B cell (primary cell): ENCODE data around the gene MALSU1.

Experiments used
- EZH2 ChIP-seq: IDR thresholded peaks from 2 replicates; pipeline ENCODE4 v1.6.1; 2012; ENCODE audit warnings: borderline replicate concordance, low read depth, mild to moderate bottlenecking, moderate library complexity, low read length; ENCODE audit not compliant: insufficient read depth, poor library complexity, severe bottlenecking
- TF ChIP-seq, protein P1 (sequence below): fragments of 200-600 bp; IDR thresholded peaks from one replicate; pipeline ENCODE4 v1.8.0; 2022; ENCODE audit warnings: antibody characterized with exemption, mild to moderate bottlenecking

DNA sequence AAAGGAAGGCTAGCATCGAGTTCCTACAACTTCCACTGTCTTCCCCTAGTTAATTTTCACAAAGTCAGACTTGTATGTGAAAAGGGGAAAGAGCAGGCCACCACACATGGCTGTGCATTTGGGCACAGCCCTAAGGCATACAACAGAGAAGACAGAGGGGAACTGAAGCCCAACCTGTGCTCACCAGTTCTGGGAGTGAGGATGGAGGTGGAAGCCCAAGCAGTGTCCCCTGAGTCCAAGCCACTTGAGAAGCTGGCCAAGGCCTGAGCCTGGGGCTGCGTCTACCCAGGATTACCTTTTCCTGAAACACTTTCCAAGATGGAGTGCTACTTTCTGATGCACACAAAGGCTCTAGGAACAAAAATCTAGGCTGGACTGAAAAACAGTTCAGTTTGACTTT is 32.2 kb upstream of the MALSU1 start:
- TF ChIP-seq, protein P1, sequence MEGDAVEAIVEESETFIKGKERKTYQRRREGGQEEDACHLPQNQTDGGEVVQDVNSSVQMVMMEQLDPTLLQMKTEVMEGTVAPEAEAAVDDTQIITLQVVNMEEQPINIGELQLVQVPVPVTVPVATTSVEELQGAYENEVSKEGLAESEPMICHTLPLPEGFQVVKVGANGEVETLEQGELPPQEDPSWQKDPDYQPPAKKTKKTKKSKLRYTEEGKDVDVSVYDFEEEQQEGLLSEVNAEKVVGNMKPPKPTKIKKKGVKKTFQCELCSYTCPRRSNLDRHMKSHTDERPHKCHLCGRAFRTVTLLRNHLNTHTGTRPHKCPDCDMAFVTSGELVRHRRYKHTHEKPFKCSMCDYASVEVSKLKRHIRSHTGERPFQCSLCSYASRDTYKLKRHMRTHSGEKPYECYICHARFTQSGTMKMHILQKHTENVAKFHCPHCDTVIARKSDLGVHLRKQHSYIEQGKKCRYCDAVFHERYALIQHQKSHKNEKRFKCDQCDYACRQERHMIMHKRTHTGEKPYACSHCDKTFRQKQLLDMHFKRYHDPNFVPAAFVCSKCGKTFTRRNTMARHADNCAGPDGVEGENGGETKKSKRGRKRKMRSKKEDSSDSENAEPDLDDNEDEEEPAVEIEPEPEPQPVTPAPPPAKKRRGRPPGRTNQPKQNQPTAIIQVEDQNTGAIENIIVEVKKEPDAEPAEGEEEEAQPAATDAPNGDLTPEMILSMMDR, result no peak
- no peak for TF ChIP-seq EZH2
